Testis (tissue), 2 donors: ENCODE data around the gene SPECC1L.

Source experiments
- POLR2A ChIP-seq: fragments of 450-650 bp; IDR thresholded peaks from one replicate; pipeline ENCODE4 v1.6.1; 2017; ENCODE audit warnings: antibody characterized with exemption, mild to moderate bottlenecking, moderate library complexity
- TF ChIP-seq, protein P1 (sequence below), 3 experiments: fragments of 450-650 bp in 2 of 3; fragments of 200-600 bp in 1 of 3; sonication (generic) in 1 of 3; IDR thresholded peaks; one replicate each; pipeline ENCODE4 v1.5.1; 2016 to 2019; ENCODE audit warnings: antibody characterized with exemption in 3 of 3, mild to moderate bottlenecking in 2 of 3, moderate library complexity in 1 of 3

DNA sequence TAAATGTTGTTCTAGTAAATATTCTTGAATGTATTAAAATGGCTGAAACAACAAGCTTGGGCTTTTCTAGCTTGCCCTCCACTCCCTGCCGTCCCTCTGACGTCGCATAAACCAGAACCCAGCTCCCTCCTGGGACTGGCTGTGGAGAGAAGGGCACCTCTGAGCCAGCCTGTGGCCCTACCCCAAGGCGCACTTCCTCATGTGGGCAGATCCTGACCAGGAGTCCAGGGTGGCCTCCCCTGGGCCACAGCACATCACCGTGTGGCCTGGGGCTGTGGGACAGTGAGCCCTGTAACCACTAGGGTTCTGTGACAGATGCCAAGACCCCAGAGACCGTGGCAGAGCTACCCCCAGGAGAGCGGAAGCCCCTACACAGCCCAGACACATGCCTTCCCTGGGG lies 146.6 kb downstream of the SPECC1L start:
- TF ChIP-seq, protein P1, sequence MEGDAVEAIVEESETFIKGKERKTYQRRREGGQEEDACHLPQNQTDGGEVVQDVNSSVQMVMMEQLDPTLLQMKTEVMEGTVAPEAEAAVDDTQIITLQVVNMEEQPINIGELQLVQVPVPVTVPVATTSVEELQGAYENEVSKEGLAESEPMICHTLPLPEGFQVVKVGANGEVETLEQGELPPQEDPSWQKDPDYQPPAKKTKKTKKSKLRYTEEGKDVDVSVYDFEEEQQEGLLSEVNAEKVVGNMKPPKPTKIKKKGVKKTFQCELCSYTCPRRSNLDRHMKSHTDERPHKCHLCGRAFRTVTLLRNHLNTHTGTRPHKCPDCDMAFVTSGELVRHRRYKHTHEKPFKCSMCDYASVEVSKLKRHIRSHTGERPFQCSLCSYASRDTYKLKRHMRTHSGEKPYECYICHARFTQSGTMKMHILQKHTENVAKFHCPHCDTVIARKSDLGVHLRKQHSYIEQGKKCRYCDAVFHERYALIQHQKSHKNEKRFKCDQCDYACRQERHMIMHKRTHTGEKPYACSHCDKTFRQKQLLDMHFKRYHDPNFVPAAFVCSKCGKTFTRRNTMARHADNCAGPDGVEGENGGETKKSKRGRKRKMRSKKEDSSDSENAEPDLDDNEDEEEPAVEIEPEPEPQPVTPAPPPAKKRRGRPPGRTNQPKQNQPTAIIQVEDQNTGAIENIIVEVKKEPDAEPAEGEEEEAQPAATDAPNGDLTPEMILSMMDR (IDR thresholded peaks at IDR 0.05) = no peak
- TF ChIP-seq POLR2A = no peak
